Ascending aorta (tissue), 2 donors: ENCODE measurements around the gene CELF2. TPM values are rescaled to one million over a fixed set of nuclear protein-coding genes. Genes with fewer than 3 reads are reported as not detected.

Experiments
- DNase-seq, 2 donors: peaks; one replicate each; pipeline ENCODE4 v3.0.0-alpha.2; 2019; ENCODE audit warnings: low spot score in 2 of 2
- H3K27ac ChIP-seq, 2 donors: fragments of 200-600 bp; sonication (generic); one replicate each; pipeline ENCODE4 v1.5.1; 2016 to 2017; ENCODE audit warnings: mild to moderate bottlenecking in 1 of 2
- H3K27me3 ChIP-seq: fragments of 200-600 bp; sonication (generic); one replicate; pipeline ENCODE4 v1.5.1; 2017
- H3K36me3 ChIP-seq, 2 donors: fragments of 200-600 bp; sonication (generic); one replicate each; pipeline ENCODE4 v1.5.1; 2016
- H3K4me1 ChIP-seq, 2 donors: fragments of 200-600 bp; sonication (generic); one replicate each; pipeline ENCODE4 v1.5.1; 2016 to 2017; ENCODE audit warnings: mild to moderate bottlenecking in 1 of 2
- H3K4me3 ChIP-seq, 2 donors: fragments of 200-600 bp; sonication (generic); one replicate each; pipeline ENCODE4 v1.5.1; 2016 to 2017; ENCODE audit warnings: mild to moderate bottlenecking in 1 of 2
- H3K9me3 ChIP-seq, 2 donors: fragments of 200-600 bp; sonication (generic); one replicate each; pipeline ENCODE4 v1.5.1; 2016
- intact Hi-C: fragments of 100-400 bp; cut with DNase I; formaldehyde crosslinking; loops from one replicate; pipeline ENCODE4 v1.15.1; 2023
- total RNA-seq: library from RNA; depleted of rRNA; stranded (reverse); fragments of >200 nt; gene quantifications from one replicate; pipeline ENCODE4 v1.1.0, GENCODE V29; 2016
- TF ChIP-seq, protein P1 (sequence below), 3 experiments: fragments of 200-600 bp in 2 of 3; fragments of 450-650 bp in 1 of 3; sonication (generic) in 2 of 3; IDR thresholded peaks; one replicate each; pipeline ENCODE4 v1.5.1; 2016 to 2019; ENCODE audit warnings: antibody characterized with exemption in 3 of 3, mild to moderate bottlenecking in 1 of 3, moderate library complexity in 1 of 3

CELF2 gene
- 26.6 TPM for total RNA-seq

DNA sequence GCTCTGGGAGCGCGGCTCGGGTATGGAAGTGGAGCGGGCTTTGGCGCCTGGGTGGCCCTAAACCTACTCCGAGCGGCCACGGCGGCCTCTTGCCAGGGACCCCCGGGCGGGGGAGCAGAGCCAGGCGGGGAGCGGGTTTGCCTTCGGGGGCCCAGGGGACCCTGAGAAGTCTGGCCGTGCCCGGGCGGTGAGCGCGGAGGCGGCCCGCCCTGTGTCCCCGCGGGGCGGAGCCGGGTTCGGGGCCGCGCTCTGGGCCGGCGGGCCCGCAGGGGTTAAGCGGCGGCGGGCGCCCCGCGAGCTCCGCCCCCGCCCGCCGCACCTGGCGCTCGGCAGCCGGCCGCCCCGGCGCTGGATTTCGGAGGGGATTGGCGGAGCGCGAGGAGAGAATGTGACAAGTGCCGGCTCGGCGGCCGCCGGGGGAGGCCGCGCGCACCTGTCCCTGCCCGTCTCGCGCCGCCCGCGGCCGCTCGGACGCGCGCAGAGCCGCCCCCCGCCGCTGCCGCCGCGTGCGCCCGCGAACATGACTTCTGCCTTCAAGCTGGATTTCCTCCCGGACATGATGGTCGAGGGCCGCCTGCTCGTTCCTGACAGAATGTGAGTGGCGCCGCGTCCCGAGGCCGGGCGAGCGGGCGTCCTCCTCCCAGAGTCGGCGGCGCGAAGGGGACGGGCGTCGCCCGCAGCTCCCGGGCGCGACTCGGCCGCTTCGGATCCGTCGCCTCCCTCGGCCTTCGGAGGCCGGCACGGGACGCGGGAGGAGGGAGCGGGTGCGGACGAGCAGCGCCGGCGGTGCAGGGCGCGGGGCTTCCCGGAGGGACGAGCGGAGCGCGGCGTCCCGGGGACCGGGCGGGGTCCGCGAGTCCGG lies at the start of gene CELF2:
TSS of gene CELF2 (plus strand) at position 303 of the 862 bp plus-strand sequence. CDS start at position 521, 218 bp downstream.
- DNase-seq: peak in 1 of 2 donors; percentile 79
- H3K9me3 ChIP-seq: no peaks in the 10 kb centered on the region
- H3K4me1 ChIP-seq: peaks cover 0 to 7% of the 10 kb centered on the region in 2 donors
- TF ChIP-seq, protein P1, sequence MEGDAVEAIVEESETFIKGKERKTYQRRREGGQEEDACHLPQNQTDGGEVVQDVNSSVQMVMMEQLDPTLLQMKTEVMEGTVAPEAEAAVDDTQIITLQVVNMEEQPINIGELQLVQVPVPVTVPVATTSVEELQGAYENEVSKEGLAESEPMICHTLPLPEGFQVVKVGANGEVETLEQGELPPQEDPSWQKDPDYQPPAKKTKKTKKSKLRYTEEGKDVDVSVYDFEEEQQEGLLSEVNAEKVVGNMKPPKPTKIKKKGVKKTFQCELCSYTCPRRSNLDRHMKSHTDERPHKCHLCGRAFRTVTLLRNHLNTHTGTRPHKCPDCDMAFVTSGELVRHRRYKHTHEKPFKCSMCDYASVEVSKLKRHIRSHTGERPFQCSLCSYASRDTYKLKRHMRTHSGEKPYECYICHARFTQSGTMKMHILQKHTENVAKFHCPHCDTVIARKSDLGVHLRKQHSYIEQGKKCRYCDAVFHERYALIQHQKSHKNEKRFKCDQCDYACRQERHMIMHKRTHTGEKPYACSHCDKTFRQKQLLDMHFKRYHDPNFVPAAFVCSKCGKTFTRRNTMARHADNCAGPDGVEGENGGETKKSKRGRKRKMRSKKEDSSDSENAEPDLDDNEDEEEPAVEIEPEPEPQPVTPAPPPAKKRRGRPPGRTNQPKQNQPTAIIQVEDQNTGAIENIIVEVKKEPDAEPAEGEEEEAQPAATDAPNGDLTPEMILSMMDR (IDR thresholded peaks at IDR 0.05): no peak
- no peaks in the 10 kb centered on the region for H3K27me3 ChIP-seq
- intact Hi-C loops: loop anchor here (2.0 to 5.0 kb wide), 7 partner anchors 19 to 410 kb away; no protein-coding TSS in a partner anchor
- H3K27ac ChIP-seq: peak within 1 kb of the TSS; percentile 83 to 87
- no peaks in the 10 kb centered on the region for H3K36me3 ChIP-seq
- peak within 1 kb of the TSS; percentile 77 to 78 for H3K4me3 ChIP-seq

DNA sequence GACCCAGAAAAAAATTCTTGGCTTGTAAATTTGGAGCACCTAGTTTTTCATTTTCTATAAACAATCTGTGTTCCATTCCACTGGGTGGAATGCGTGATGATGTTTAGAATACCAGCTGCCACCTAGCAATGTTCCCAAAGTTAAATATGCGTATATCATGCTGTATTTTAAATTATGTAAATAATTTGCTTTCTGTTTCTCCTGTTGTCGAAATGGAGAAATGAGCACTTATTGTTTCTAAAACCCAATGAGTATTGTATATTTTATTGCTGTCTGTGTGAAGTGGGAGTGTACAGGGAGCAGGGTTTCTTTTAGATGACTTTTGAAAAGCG lies 49.4 kb upstream of the CELF2 start:
- Histone ChIP-seq H3K9me3 (no peaks in the 10 kb centered on the region), H3K27me3 (no peaks in the 10 kb centered on the region), H3K27ac (no peak overlapping the region), H3K4me3 (no peak overlapping the region), H3K4me1 (no peaks in the 10 kb centered on the region), H3K36me3 (no peaks in the 10 kb centered on the region)
- intact Hi-C loops: no loop called here
- DNase-seq: no peak
- TF ChIP-seq, protein P1 (IDR thresholded peaks at IDR 0.05): no peak

DNA sequence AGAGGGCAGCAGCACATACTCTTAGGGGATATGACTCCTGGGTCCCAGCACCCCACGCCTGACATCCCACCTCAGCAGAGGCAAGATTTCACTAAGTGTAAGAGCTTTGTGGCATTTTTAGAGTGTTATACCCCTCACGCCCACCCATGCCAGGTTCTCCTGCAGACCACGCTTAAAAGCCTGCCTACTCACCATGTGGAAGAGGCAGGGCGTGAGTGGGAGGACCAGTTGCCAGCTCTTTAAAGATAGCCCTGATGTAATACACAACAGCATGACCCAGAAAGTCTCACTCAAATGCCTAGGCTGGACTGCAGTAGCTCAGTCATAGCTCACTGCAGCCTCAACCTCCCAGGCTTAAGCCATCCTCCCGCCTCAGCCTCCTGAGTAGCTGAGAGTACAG lies 44.4 kb upstream of the CELF2 start:
- TF ChIP-seq, protein P1 (IDR thresholded peaks at IDR 0.05): no peak
- Histone ChIP-seq H3K4me3 (no peak overlapping the region), H3K36me3 (no peaks in the 10 kb centered on the region), H3K4me1 (no peaks in the 10 kb centered on the region), H3K27me3 (no peaks in the 10 kb centered on the region), H3K9me3 (no peaks in the 10 kb centered on the region), H3K27ac (no peak overlapping the region)
- intact Hi-C loops: no loop called here
- no peak for DNase-seq

DNA sequence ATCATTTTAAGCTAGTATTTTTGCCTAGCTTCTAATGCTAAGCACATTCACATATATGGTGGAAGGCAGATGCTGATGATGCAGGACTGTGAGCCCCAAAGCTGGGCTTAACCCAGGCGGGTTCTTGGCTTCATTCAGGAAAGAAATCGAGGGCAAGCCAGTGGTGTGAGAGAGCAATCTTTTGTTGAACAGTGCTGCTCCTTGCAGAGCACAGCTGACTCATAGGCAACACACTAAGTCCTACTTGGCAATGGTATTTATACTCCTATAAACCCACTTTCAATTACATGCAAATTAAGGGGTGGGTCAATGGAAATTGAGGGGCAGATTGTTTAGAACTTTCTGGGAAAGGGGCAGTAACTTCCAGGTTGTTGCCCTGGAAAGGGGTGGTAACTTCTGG lies 42.0 kb upstream of the CELF2 start:
- TF ChIP-seq, protein P1 (IDR thresholded peaks at IDR 0.05): no peak
- Histone ChIP-seq H3K27ac (no peak overlapping the region), H3K27me3 (no peaks in the 10 kb centered on the region), H3K4me1 (no peaks in the 10 kb centered on the region), H3K4me3 (no peak overlapping the region), H3K36me3 (no peaks in the 10 kb centered on the region), H3K9me3 (no peaks in the 10 kb centered on the region)
- DNase-seq: no peak
- intact Hi-C loops: no loop called here

DNA sequence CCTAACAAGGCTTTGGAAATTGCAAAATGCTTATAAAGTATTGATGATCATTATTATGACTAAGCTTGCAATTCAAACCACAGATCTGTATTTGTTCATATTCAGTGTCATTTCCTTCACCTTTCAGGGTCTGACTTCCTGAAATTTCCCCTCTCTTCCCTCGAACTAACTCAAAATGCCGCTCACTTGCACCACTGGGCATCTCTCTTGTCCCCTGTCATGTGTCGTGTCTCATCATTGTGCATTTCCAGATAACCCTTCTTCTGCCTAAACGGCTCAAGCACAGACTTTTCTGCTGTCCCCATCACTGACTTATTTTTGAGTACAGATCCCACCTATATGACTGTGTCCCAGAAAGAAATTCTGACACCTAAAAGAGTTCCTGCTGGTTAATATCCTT lies 41.0 kb upstream of the CELF2 start:
- intact Hi-C loops: no loop called here
- Histone ChIP-seq H3K9me3 (no peaks in the 10 kb centered on the region), H3K4me1 (no peaks in the 10 kb centered on the region), H3K27me3 (no peaks in the 10 kb centered on the region), H3K36me3 (no peaks in the 10 kb centered on the region), H3K27ac (no peak overlapping the region), H3K4me3 (no peak overlapping the region)
- TF ChIP-seq, protein P1 (IDR thresholded peaks at IDR 0.05): no peak
- DNase-seq: no peak
